DOHH2 (cell line): Measurements from ENCODE around the gene HSFX3.
"Not testable (repeated sequence)": the region's sequence is repeated elsewhere in the genome, so short reads cannot be mapped to it uniquely, and the experiment has no call there.

Experiments used
- H3F3A ChIP-seq: fragments of 200-600 bp; sonication (generic), shearing (Covaris generic); 2 replicates; pipeline ENCODE4 v1.6.0; 2016; ENCODE audit warnings: antibody characterized with exemption, mild to moderate bottlenecking; ENCODE audit not compliant: control insufficient read depth, insufficient read depth
- H3K27ac ChIP-seq: fragments of 200-600 bp; sonication (generic); 2 replicates; pipeline ENCODE4 v1.5.1; 2014; ENCODE audit warnings: low read depth, mild to moderate bottlenecking, low read length, moderate library complexity
- H3K27me3 ChIP-seq: fragments of 200-600 bp; sonication (generic); 2 replicates; pipeline ENCODE4 v1.6.1; 2014; ENCODE audit warnings: mild to moderate bottlenecking, low read length, mixed read lengths; ENCODE audit not compliant: control insufficient read depth
- H3K36me3 ChIP-seq: fragments of 200-600 bp; sonication (generic); 2 replicates; pipeline ENCODE4 v1.6.1; 2014; ENCODE audit warnings: mild to moderate bottlenecking, low read length, moderate library complexity, mixed read lengths; ENCODE audit not compliant: control insufficient read depth
- H3K4me1 ChIP-seq: fragments of 200-600 bp; sonication (generic); 2 replicates; pipeline ENCODE4 v1.6.1; 2014; ENCODE audit warnings: mild to moderate bottlenecking, low read length, mixed read lengths; ENCODE audit not compliant: control insufficient read depth
- H3K4me2 ChIP-seq: fragments of 200-600 bp; sonication (generic); 2 replicates; pipeline ENCODE4 v1.6.0; 2014; ENCODE audit warnings: mild to moderate bottlenecking, low read length, moderate library complexity
- H3K4me3 ChIP-seq: fragments of 200-600 bp; sonication (generic); 2 replicates; pipeline ENCODE4 v1.5.1; 2014; ENCODE audit warnings: mild to moderate bottlenecking, low read length, mixed read lengths
- H3K79me2 ChIP-seq: fragments of 200-600 bp; sonication (generic); 2 replicates; pipeline ENCODE4 v1.6.1; 2014; ENCODE audit warnings: mild to moderate bottlenecking, low read length, mixed read lengths; ENCODE audit not compliant: control insufficient read depth
- H3K9me2 ChIP-seq: fragments of 200-600 bp; sonication (generic); replicated peaks from 2 replicates; pipeline ENCODE4 v1.6.1; 2014; ENCODE audit warnings: mild to moderate bottlenecking, low read length, mixed read lengths; ENCODE audit not compliant: control insufficient read depth
- H3K9me3 ChIP-seq: fragments of 200-600 bp; sonication (generic); 2 replicates; pipeline ENCODE4 v1.6.1; 2014; ENCODE audit warnings: antibody characterized with exemption, low read length, mixed read lengths; ENCODE audit not compliant: control insufficient read depth, insufficient read depth
- H4K20me1 ChIP-seq: fragments of 200-600 bp; sonication (generic); 2 replicates; pipeline ENCODE4 v1.6.0; 2014; ENCODE audit warnings: low read depth, mild to moderate bottlenecking, antibody characterized with exemption, low read length, moderate library complexity; ENCODE audit not compliant: control insufficient read depth, insufficient read depth
- EZH2phosphoT487 ChIP-seq: fragments of 200-600 bp; sonication (generic); IDR thresholded peaks from 2 replicates; pipeline ENCODE4 v1.6.1; 2017; ENCODE audit warnings: borderline replicate concordance, mild to moderate bottlenecking, antibody characterized with exemption, low read length, moderate library complexity, mixed read lengths
- TF ChIP-seq, protein P1 (sequence below): fragments of 200-600 bp; sonication (generic); IDR thresholded peaks from one replicate; pipeline ENCODE4 v1.5.1; 2014; ENCODE audit warnings: antibody characterized with exemption, mild to moderate bottlenecking, low read depth, low read length; ENCODE audit not compliant: poor library complexity, severe bottlenecking

Gene HSFX3

DNA sequence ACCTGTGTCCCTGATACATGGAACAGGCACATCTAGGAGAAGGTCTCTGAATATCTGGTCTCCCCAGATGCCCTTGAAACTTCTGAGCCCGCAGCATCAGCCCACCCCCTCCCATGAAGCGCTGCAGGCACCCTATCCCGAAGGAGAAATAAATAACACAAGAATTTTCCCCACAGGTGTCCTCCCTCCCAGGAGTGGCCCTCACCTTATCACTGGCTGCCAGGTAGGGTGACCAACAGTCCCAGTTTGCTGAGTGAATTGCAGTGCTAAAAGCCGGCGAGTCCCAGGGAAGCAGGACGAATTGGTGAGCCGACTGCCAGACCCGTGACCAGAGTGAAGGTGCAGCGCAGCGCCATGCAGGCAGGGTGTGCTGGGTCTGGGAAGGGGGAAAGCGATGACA lies 15.7 kb downstream of the HSFX3 start:
- not testable (repeated sequence) for H3K4me3 ChIP-seq, H3F3A ChIP-seq, H3K9me2 ChIP-seq, H3K79me2 ChIP-seq, H3K36me3 ChIP-seq, H3K27me3 ChIP-seq, H3K9me3 ChIP-seq, H3K4me2 ChIP-seq, H4K20me1 ChIP-seq, H3K4me1 ChIP-seq, H3K27ac ChIP-seq

DNA sequence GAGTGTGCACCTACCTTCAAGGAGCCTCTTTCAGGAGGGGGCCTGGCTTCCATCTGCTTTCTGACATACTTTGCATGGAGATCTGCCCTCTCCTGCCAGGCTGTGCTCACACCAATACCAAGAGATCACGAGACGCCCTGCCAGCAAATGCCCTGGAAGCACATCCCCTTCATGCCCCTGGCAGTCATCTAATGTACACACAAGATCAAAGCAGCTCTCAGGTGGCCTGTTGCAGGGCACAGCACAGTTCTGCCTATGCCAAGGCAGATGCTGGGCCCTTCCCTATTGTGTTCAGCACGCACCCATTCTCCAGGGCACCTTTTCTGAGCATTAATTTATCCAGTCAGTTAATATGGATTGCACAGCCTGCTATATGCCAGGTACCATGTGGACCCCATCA lies 16.9 kb downstream of the HSFX3 start:
- not testable (repeated sequence) for H3K27ac ChIP-seq, H4K20me1 ChIP-seq, H3K36me3 ChIP-seq, H3K4me3 ChIP-seq, H3K4me1 ChIP-seq, H3F3A ChIP-seq, H3K9me2 ChIP-seq, H3K9me3 ChIP-seq, H3K79me2 ChIP-seq, H3K4me2 ChIP-seq, H3K27me3 ChIP-seq

DNA sequence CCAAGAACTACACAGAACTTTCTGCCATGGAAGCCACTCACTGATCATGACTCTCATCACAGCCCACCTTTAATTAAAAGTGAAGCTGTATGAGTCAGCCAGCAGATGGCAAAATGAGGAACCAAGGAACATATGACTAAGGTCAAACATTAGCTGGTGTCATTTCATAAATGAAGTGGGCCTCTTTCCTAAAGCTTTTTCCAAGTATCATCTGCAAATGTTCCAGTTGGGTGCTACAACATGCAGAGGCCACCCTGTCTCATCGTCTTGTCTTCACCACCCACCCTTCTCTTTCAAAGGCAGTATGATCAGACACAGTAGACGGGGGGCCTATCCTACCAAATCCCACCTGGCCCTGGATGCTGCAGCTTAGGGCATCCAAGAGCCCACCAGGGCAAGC lies 18.1 kb downstream of the HSFX3 start:
- no peaks in the 10 kb centered on the region for H3K9me3 ChIP-seq
- no peak overlapping the region for H3K4me3 ChIP-seq
- no peaks in the 10 kb centered on the region for H3K4me1 ChIP-seq
- H3K27ac ChIP-seq, result no peak overlapping the region
- H3K27me3 ChIP-seq, result no peaks in the 10 kb centered on the region
- no peaks in the 10 kb centered on the region for H3K79me2 ChIP-seq
- no peak for TF ChIP-seq EZH2phosphoT487
- TF ChIP-seq, protein P1, sequence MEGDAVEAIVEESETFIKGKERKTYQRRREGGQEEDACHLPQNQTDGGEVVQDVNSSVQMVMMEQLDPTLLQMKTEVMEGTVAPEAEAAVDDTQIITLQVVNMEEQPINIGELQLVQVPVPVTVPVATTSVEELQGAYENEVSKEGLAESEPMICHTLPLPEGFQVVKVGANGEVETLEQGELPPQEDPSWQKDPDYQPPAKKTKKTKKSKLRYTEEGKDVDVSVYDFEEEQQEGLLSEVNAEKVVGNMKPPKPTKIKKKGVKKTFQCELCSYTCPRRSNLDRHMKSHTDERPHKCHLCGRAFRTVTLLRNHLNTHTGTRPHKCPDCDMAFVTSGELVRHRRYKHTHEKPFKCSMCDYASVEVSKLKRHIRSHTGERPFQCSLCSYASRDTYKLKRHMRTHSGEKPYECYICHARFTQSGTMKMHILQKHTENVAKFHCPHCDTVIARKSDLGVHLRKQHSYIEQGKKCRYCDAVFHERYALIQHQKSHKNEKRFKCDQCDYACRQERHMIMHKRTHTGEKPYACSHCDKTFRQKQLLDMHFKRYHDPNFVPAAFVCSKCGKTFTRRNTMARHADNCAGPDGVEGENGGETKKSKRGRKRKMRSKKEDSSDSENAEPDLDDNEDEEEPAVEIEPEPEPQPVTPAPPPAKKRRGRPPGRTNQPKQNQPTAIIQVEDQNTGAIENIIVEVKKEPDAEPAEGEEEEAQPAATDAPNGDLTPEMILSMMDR, result no peak
- no peaks in the 10 kb centered on the region for H3K36me3 ChIP-seq
- no peaks in the 10 kb centered on the region for H3K9me2 ChIP-seq
- H4K20me1 ChIP-seq, result no peaks in the 10 kb centered on the region
- H3F3A ChIP-seq, result no peaks in the 10 kb centered on the region
- H3K4me2 ChIP-seq, result no peak overlapping the region

DNA sequence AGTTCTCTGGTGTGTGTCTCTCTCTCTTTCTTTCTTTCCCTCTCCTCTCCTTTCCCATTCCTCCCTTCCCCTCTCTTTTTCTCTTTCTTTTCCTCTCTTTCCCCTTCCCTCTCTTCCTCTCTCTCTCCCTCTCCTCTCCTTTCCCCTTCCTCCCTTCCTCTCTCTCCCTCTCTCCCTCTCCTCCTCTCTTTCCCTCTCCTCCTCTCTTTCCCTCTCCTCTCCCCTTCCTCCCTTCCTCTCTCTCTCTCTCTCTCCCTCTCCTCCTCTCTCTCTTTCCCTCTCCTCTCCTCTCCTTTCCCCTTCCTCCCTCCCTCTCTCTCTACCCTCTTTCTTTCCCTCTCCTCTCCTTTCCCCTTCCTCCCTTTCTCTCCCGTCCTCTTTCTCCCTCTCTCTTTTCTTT lies 21.3 kb downstream of the HSFX3 start:
- no peak overlapping the region for H3K4me2 ChIP-seq

DNA sequence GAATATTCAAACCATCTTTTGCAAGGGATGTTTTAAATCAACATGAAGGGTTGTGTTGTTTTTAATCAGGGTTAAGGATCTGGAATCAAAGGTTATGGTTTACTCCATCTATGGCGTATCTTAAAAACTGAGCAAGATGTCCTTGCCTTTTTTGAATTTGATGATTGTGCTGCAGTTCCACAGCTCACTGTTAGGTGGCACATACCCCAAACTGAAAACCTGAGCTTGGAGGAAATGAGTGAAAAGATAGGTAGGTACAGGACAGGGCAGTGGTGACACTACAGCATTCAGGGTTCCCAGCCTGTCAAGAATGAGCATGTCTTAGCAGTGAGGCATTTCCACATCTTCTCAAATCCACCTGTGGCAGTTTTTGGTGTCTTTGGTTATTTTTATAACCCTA lies 22.0 kb downstream of the HSFX3 start:
- no peaks in the 10 kb centered on the region for H3K36me3 ChIP-seq
- 0 out of 2 replicates have a peak, but pooled peaks cover 2% of the 10 kb centered on the region for H3K4me1 ChIP-seq
- no peak overlapping the region for H3K4me2 ChIP-seq
- no peaks in the 10 kb centered on the region for H4K20me1 ChIP-seq
- H3K79me2 ChIP-seq, result no peaks in the 10 kb centered on the region
- no peaks in the 10 kb centered on the region for H3K9me3 ChIP-seq
- no peak overlapping the region for H3K27ac ChIP-seq
- TF ChIP-seq EZH2phosphoT487, result no peak
- TF ChIP-seq, protein P1, result peak; percentile 36
- H3K9me2 ChIP-seq, result no peaks in the 10 kb centered on the region
- no peaks in the 10 kb centered on the region for H3K27me3 ChIP-seq
- no peak overlapping the region for H3K4me3 ChIP-seq
- H3F3A ChIP-seq, result no peaks in the 10 kb centered on the region

More for the DNA sequence above, 21.3 kb downstream of the HSFX3 start:
- H3K9me2 ChIP-seq, result no peaks in the 10 kb centered on the region
- H3K27ac ChIP-seq, result no peak overlapping the region
- H3F3A ChIP-seq, result no peaks in the 10 kb centered on the region
- no peak overlapping the region for H3K4me3 ChIP-seq
- no peaks in the 10 kb centered on the region for H3K36me3 ChIP-seq
- no peak for TF ChIP-seq EZH2phosphoT487
- no peaks in the 10 kb centered on the region for H3K9me3 ChIP-seq
- H3K4me1 ChIP-seq, result 0 out of 2 replicates have a peak, but pooled peaks cover 2% of the 10 kb centered on the region
- H4K20me1 ChIP-seq, result no peaks in the 10 kb centered on the region
- H3K27me3 ChIP-seq, result no peaks in the 10 kb centered on the region
- H3K79me2 ChIP-seq, result no peaks in the 10 kb centered on the region

DNA sequence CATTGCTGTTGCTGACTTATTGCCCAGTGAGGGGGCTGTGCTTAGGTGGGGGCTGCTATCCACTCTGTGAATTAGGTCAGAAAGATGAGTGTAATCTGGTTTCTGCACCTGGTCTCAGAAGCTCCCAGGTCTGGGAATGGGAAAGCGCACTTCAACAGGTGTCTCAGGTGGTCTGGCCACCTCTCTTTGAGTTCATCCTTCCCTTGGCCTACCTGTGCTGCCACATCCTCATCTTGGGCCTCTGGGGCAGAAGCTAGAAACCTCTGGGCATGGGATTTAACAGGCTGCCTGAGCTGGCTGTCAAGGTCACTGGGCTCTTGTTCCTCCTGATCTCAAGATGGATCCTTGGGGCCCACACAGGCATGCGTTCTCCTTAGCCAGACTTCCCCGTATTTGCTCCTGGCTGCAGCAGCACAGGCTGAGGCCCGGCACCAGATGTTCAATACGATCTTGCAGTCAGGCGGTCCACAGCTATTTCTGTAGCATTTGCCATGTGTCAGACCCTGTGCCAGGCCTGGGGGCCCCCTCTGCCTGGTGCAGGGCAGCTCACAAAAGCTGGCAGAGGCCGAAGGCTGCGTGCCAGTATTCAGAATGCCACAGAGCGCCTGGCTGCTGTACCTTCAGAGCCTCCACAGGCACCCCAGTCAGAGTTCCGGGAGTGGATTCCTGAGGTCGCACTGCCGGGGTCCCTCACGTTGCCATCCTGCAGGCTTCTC lies 23.2 kb downstream of the HSFX3 start:
- not testable (repeated sequence) for H4K20me1 ChIP-seq, H3K9me2 ChIP-seq, H3K79me2 ChIP-seq, H3K36me3 ChIP-seq, H3F3A ChIP-seq, H3K4me1 ChIP-seq, H3K9me3 ChIP-seq, H3K4me2 ChIP-seq, H3K27me3 ChIP-seq, H3K27ac ChIP-seq, H3K4me3 ChIP-seq
